Muscle layer of duodenum (tissue), 2 donors: ENCODE data around the gene CDC42BPB.

Experiments
- H3K27ac ChIP-seq: one replicate; pipeline ENCODE4 v1.7.0; 2013; ENCODE audit warnings: mild to moderate bottlenecking, low read length
- H3K27me3 ChIP-seq: one replicate; pipeline ENCODE4 v1.7.0; 2013; ENCODE audit warnings: low read depth, mild to moderate bottlenecking, control low read depth, low read length
- H3K36me3 ChIP-seq, 2 donors: one replicate each; pipeline ENCODE4 v1.7.0; 2013; ENCODE audit warnings: low read length in 2 of 2, control low read depth in 1 of 2, mild to moderate bottlenecking in 1 of 2; ENCODE audit not compliant: insufficient read depth in 2 of 2, control insufficient read depth in 1 of 2
- H3K4me1 ChIP-seq, 2 donors: one replicate each; pipeline ENCODE4 v1.7.0; 2013; ENCODE audit warnings: low read length in 2 of 2, mild to moderate bottlenecking in 2 of 2, control low read depth in 1 of 2, moderate library complexity in 1 of 2; ENCODE audit not compliant: insufficient read depth in 2 of 2, control insufficient read depth in 1 of 2
- H3K4me3 ChIP-seq, 2 donors: one replicate each; pipeline ENCODE4 v1.7.0; 2013; ENCODE audit warnings: low read length in 2 of 2, low read depth in 1 of 2, mild to moderate bottlenecking in 1 of 2
- H3K9me3 ChIP-seq, 2 donors: one replicate each; pipeline ENCODE4 v1.7.0; 2013; ENCODE audit warnings: low read length in 2 of 2, control low read depth in 1 of 2, mild to moderate bottlenecking in 1 of 2; ENCODE audit not compliant: control insufficient read depth in 1 of 2
- donor health status: healthy.

The CDC42BPB gene

GRCh38 chr14:103020271-103021170 is 36.8 kb downstream of the CDC42BPB start:
- no peak overlapping the region for H3K4me3 ChIP-seq
- H3K27ac ChIP-seq, result no peak overlapping the region
- peaks cover 6 to 31% of the 10 kb centered on the region in 2 donors for H3K4me1 ChIP-seq
- no peaks in the 10 kb centered on the region for H3K9me3 ChIP-seq
- no peaks in the 10 kb centered on the region for H3K27me3 ChIP-seq
- H3K36me3 ChIP-seq, result no peaks in the 10 kb centered on the region

- H3K9me3 ChIP-seq, result no peaks in the 10 kb centered on the region
- no peak overlapping the region for H3K4me3 ChIP-seq
- peaks cover 6 to 38% of the 10 kb centered on the region in 2 donors for H3K4me1 ChIP-seq
- no peaks in the 10 kb centered on the region for H3K27me3 ChIP-seq
- no peaks in the 10 kb centered on the region for H3K36me3 ChIP-seq
- no peak overlapping the region for H3K27ac ChIP-seq
These were observed 37.5 kb downstream of the CDC42BPB start for GRCh38 chr14:103019826-103020225.

GRCh38 chr14:103019236-103019635 is 38.1 kb downstream of the CDC42BPB start:
- Histone ChIP-seq H3K36me3 (no peaks in the 10 kb centered on the region), H3K27me3 (no peaks in the 10 kb centered on the region), H3K4me1 (peaks cover 6 to 42% of the 10 kb centered on the region in 2 donors), H3K27ac (no peak overlapping the region), H3K9me3 (no peaks in the 10 kb centered on the region), H3K4me3 (no peak overlapping the region)

- H3K27ac ChIP-seq, result no peak overlapping the region
- H3K4me1 ChIP-seq, result peaks cover 0 to 38% of the 10 kb centered on the region in 2 donors
- no peaks in the 10 kb centered on the region for H3K27me3 ChIP-seq
- no peaks in the 10 kb centered on the region for H3K36me3 ChIP-seq
- H3K9me3 ChIP-seq, result no peaks in the 10 kb centered on the region
- no peak overlapping the region for H3K4me3 ChIP-seq
These were observed 40.8 kb downstream of the CDC42BPB start for GRCh38 chr14:103016594-103016993.

GRCh38 chr14:103016071-103016470 is 41.3 kb downstream of the CDC42BPB start:
- no peak overlapping the region for H3K27ac ChIP-seq
- no peaks in the 10 kb centered on the region for H3K36me3 ChIP-seq
- no peaks in the 10 kb centered on the region for H3K9me3 ChIP-seq
- no peaks in the 10 kb centered on the region for H3K27me3 ChIP-seq
- H3K4me3 ChIP-seq, result no peak overlapping the region
- peaks cover 0 to 38% of the 10 kb centered on the region in 2 donors for H3K4me1 ChIP-seq

- no peaks in the 10 kb centered on the region for H3K36me3 ChIP-seq
- H3K4me1 ChIP-seq, result peaks cover 0 to 38% of the 10 kb centered on the region in 2 donors
- H3K27ac ChIP-seq, result no peak overlapping the region
These were observed 41.9 kb downstream of the CDC42BPB start for GRCh38 chr14:103015426-103015825.

GRCh38 chr14:103014466-103015228 is 42.7 kb downstream of the CDC42BPB start:
- Histone ChIP-seq H3K27me3 (no peaks in the 10 kb centered on the region), H3K27ac (no peak overlapping the region), H3K4me3 (no peak overlapping the region), H3K36me3 (peaks cover 0 to 4% of the 10 kb centered on the region in 2 donors), H3K4me1 (peaks cover 0 to 38% of the 10 kb centered on the region in 2 donors), H3K9me3 (no peaks in the 10 kb centered on the region)

More at GRCh38 chr14:103015426-103015825, 41.9 kb downstream of the CDC42BPB start:
- H3K4me3 ChIP-seq, result no peak overlapping the region
- H3K27me3 ChIP-seq, result no peaks in the 10 kb centered on the region
- no peaks in the 10 kb centered on the region for H3K9me3 ChIP-seq

GRCh38 chr14:103013028-103013427 is 44.3 kb downstream of the CDC42BPB start:
- Histone ChIP-seq H3K4me3 (no peak overlapping the region), H3K4me1 (peaks cover 0 to 30% of the 10 kb centered on the region in 2 donors), H3K9me3 (no peaks in the 10 kb centered on the region), H3K36me3 (peaks cover 5 to 13% of the 10 kb centered on the region in 2 donors), H3K27me3 (no peaks in the 10 kb centered on the region), H3K27ac (no peak overlapping the region)

- no peaks in the 10 kb centered on the region for H3K27me3 ChIP-seq
- no peak overlapping the region for H3K27ac ChIP-seq
- H3K4me3 ChIP-seq, result no peak overlapping the region
- peaks cover 0 to 6% of the 10 kb centered on the region in 2 donors for H3K4me1 ChIP-seq
- no peaks in the 10 kb centered on the region for H3K9me3 ChIP-seq
- peaks cover 8 to 25% of the 10 kb centered on the region in 2 donors for H3K36me3 ChIP-seq
These were observed 47.8 kb downstream of the CDC42BPB start for GRCh38 chr14:103009559-103009958.

GRCh38 chr14:103008768-103009357 is 48.5 kb downstream of the CDC42BPB start:
- Histone ChIP-seq H3K27me3 (no peaks in the 10 kb centered on the region), H3K36me3 (peaks cover 8 to 28% of the 10 kb centered on the region in 2 donors), H3K4me3 (no peak overlapping the region), H3K27ac (no peak overlapping the region), H3K9me3 (no peaks in the 10 kb centered on the region), H3K4me1 (peaks cover 0 to 4% of the 10 kb centered on the region in 2 donors)

- Histone ChIP-seq H3K36me3 (peaks cover 12 to 36% of the 10 kb centered on the region in 2 donors), H3K4me1 (no peaks in the 10 kb centered on the region), H3K4me3 (no peak overlapping the region), H3K9me3 (no peaks in the 10 kb centered on the region), H3K27ac (no peak overlapping the region), H3K27me3 (no peaks in the 10 kb centered on the region)
These were observed 49.2 kb downstream of the CDC42BPB start for GRCh38 chr14:103008126-103008525.
